SU-DHL-6 (cell line): ENCODE measurements around the gene VPS26B.
"Not testable (repeated sequence)": the region's sequence is repeated elsewhere in the genome, so short reads cannot be mapped to it uniquely, and the experiment has no call there.

ENCODE experiments used
- CTCF ChIP-seq: fragments of 200-600 bp; sonication (generic); IDR thresholded peaks from one replicate; pipeline ENCODE4 v1.5.1; 2017; ENCODE audit warnings: antibody characterized with exemption, mild to moderate bottlenecking, low read length, moderate library complexity; ENCODE audit not compliant: insufficient read depth, poor library complexity, severe bottlenecking
- EZH2phosphoT487 ChIP-seq: fragments of 200-600 bp; sonication (generic), shearing (Covaris generic); conservative IDR thresholded peaks from 2 replicates; pipeline ENCODE4 v1.6.1; 2018; ENCODE audit warnings: mild to moderate bottlenecking, antibody characterized with exemption, low read length, moderate library complexity, mixed read lengths

- not testable (repeated sequence) for TF ChIP-seq CTCF, EZH2phosphoT487
These were observed 57.2 kb downstream of the VPS26B start for GRCh38 chr11:134281635-134282034.
